SU-DHL-6 (cell line): ENCODE results near the gene NQO2.

Source experiments
- CTCF ChIP-seq: fragments of 200-600 bp; sonication (generic); IDR thresholded peaks from one replicate; pipeline ENCODE4 v1.5.1; 2017; ENCODE audit warnings: antibody characterized with exemption, mild to moderate bottlenecking, low read length, moderate library complexity; ENCODE audit not compliant: insufficient read depth, poor library complexity, severe bottlenecking
- EZH2phosphoT487 ChIP-seq: fragments of 200-600 bp; sonication (generic), shearing (Covaris generic); conservative IDR thresholded peaks from 2 replicates; pipeline ENCODE4 v1.6.1; 2018; ENCODE audit warnings: mild to moderate bottlenecking, antibody characterized with exemption, low read length, moderate library complexity, mixed read lengths

GRCh38 chr6:2953098-2953497 lies 46.6 kb upstream of the NQO2 start:
- TF ChIP-seq CTCF (no peak), EZH2phosphoT487 (no peak)
